ENCODE measurements around the gene RTN4R.

Gene RTN4R

GRCh38 chr22:20216863-20217499 is 51.1 kb downstream of the RTN4R start:
- DNase-seq (ENCODE audit: low spot score) (no peak), FAIRE-seq (no peak)

DNA sequence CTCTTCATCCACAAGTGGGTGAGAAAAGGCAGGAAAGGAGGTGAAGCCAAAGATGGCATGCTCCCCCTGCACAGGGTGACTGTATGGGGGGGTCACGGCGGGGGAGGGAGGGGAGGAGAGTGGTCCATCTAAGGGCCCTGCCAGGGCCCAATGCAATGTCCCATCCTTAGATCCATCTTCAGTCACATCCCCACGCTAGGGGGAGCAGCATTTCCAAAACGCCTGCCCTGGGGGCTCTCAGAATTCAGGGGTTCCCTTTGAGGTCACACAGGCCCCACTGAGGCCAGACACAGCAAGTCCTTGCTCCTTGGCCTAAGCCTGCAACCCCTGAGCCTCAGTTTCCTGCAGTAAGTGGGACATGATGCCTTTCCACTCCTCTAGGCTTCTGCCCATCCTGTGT is 52.4 kb downstream of the RTN4R start:
- DNase-seq (ENCODE audit: low spot score): no peak
- no peak for FAIRE-seq

- FAIRE-seq: no peak
- DNase-seq (ENCODE audit: low spot score): no peak
Observed at GRCh38 chr22:20214853-20215252, 53.3 kb downstream of the RTN4R start.

GRCh38 chr22:20213833-20214708 is 54.0 kb downstream of the RTN4R start:
- DNase-seq (ENCODE audit: low spot score) (no peak), FAIRE-seq (no peak)

GRCh38 chr22:20212754-20213699 is 55.1 kb downstream of the RTN4R start:
- FAIRE-seq (no peak), DNase-seq (ENCODE audit: low spot score) (no peak)

DNA sequence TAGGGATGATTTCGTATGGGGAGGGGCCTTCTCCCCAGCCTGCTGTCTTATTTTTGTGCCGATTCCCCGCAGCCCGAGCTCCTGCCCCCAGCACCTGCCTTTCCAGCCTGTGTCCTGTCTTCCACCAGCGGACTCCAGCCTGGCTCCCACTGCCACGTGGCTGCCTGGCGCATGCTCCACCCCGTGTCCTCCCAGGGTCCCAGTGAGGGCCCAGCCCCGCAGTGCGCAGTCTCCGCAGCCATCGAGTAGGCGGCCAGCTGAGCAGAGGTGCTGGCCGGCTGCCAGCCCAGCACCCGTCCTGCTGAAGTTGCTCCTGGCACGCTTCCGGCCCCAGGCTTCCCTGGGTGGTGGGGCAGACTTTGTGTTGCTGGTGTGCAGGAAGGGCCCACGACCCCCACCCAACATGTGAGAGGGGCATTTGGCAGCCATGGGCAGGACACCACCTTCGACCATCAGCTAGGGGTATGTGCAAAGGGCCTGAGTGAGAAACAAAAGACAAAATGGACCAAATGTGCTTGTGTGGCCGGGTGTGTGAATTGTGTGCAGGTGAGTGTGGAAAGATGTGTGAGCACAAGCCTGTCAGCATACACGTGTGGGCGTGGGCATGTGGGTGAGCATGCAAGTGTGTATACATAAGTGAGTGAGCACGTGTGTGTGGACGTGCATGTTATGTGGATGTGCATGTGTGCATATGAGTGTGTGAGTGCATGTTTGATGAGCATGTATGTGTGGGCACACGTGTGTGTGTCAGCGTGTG is 55.9 kb downstream of the RTN4R start:
- no peak for FAIRE-seq
- no peak for DNase-seq (ENCODE audit: low spot score)

GRCh38 chr22:20211409-20211996 is 56.6 kb downstream of the RTN4R start:
- no peak for DNase-seq (ENCODE audit: low spot score)
- no peak for FAIRE-seq

DNA sequence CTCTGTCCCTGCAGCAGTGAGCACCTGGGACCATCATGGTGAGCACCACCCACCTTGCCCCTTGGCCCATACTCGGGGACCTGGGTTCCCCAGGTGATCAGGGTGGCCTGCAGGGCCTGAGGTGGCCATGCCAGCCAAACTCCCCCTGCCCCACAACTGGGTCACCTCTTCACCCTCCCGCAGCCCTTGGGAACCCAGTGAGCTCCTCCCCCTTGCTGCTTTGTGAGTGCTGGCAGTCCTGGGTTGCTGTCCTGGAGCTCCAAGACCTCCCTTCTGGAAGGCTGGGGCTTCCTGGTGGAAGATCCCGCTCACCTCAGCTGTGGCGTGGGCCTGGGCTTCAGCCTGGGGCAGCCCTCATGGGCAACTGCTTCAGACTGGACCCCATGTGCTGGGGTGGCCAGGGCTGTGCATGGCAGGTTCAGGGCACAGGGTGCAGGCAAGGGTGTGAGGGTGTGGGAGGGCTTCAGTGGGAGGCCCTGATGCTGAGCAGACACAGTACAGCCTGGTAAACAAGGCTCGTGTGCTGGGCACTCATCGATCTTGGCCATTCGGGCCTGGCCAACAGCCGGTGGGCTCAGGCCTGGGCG is 57.6 kb downstream of the RTN4R start:
- FAIRE-seq: no peak
- DNase-seq (ENCODE audit: low spot score): no peak

GRCh38 chr22:20209761-20210250 is 58.3 kb downstream of the RTN4R start:
- DNase-seq (ENCODE audit: low spot score) (no peak), FAIRE-seq (no peak)

- DNase-seq (ENCODE audit: low spot score) (no peak), FAIRE-seq (no peak)
Observed at GRCh38 chr22:20208713-20209310, 59.3 kb downstream of the RTN4R start.

- FAIRE-seq: no peak
Observed at GRCh38 chr22:20207277-20208025, 60.7 kb downstream of the RTN4R start.

GRCh38 chr22:20206709-20207215 is 61.4 kb downstream of the RTN4R start:
- DNase-seq (ENCODE audit: low spot score): peak; percentile 62
- no peak for FAIRE-seq

More at GRCh38 chr22:20207277-20208025, 60.7 kb downstream of the RTN4R start:
- no peak for DNase-seq (ENCODE audit: low spot score)

- FAIRE-seq (no peak), DNase-seq (ENCODE audit: low spot score) (peak; percentile 43)
Observed at GRCh38 chr22:20205964-20206708, 62.0 kb downstream of the RTN4R start.

- DNase-seq (ENCODE audit: low spot score) (no peak), FAIRE-seq (no peak)
Observed at GRCh38 chr22:20205464-20205963, 62.6 kb downstream of the RTN4R start.

GRCh38 chr22:20204806-20205205 is 63.3 kb downstream of the RTN4R start:
- FAIRE-seq (no peak), DNase-seq (ENCODE audit: low spot score) (no peak)

DNA sequence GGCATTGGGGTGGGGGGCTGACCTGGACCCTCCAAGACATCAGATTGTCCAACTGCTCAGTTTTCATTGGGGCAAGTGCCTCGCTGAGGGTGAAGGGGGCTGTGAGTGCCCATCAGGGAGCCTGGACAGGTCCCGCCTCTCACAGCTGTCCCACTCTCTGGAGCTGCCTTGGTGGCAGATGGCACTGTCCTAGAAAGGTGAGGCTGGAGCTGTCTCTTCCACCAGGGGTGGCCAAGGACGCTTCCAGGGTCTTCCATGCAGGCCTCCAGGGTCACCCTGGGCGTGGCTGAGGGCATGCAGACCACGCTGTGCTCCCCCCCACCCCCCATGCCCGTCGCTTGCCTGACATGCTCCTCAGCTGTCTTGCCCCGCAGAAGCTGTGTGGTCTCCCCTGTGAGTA is 63.8 kb downstream of the RTN4R start:
- DNase-seq (ENCODE audit: low spot score) (no peak), FAIRE-seq (no peak)

DNA sequence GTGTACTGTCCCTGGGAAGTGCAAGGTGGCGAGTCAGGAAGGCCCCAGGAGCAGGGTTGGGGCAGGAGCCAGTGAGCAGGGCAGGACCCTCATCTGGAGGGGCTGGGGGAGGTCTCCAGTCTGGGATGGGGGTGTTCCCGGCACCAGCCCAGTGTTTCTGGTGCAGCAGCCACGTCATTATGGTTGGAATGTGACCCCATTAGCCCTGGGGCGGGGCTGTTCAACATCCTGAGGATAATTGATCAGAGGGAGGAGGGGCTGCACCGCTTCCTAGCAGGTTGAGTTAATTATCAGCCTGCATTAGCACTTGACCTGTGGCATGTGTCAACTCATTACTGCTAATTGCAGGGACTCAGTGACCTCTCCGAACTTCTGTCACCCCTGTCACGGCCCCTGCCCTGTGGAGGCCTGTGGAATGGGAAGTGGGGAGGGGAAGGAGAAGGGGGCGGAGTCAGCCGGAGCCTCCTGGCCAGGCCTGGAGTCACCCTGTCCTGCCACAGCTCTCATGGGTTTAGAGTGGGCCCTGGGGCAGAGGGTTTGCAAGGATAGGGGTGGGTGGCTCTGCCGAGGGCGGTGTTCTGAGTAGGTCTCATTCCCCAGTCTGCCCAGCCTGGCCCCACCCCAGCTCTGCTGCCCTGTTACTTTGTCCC is 64.4 kb downstream of the RTN4R start:
- peak; percentile 39 for DNase-seq (ENCODE audit: low spot score)

More for the DNA sequence above, 64.4 kb downstream of the RTN4R start:
- FAIRE-seq: no peak

All from RCC 7860 (cell line).